ENCODE measurements around the gene ZC2HC1C.

DNA sequence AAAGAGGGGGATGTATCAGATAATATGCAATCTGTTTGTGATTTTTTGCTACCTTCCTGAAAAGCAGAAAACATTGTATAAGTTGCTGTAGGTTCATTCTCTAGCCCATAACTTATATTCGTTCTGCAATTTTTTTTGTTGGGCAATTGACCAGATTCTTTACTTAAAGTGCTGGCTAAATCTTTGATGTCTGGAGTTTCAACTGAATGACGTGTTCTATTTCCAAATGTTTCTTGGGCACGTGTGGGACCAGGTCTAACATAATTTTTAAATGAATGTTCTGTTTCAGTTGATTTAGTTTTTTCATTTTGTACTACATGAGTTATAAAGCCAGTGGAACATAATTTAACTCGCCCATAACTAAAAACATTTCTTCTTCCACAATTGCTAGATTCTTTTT is 21.9 kb upstream of the ZC2HC1C start:
- TF ChIP-seq EZH2 (IDR thresholded peaks at IDR 0.05; ENCODE audit: insufficient read depth, low read length): no peak
- TF ChIP-seq, protein P1, sequence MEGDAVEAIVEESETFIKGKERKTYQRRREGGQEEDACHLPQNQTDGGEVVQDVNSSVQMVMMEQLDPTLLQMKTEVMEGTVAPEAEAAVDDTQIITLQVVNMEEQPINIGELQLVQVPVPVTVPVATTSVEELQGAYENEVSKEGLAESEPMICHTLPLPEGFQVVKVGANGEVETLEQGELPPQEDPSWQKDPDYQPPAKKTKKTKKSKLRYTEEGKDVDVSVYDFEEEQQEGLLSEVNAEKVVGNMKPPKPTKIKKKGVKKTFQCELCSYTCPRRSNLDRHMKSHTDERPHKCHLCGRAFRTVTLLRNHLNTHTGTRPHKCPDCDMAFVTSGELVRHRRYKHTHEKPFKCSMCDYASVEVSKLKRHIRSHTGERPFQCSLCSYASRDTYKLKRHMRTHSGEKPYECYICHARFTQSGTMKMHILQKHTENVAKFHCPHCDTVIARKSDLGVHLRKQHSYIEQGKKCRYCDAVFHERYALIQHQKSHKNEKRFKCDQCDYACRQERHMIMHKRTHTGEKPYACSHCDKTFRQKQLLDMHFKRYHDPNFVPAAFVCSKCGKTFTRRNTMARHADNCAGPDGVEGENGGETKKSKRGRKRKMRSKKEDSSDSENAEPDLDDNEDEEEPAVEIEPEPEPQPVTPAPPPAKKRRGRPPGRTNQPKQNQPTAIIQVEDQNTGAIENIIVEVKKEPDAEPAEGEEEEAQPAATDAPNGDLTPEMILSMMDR (IDR thresholded peaks at IDR 0.05; ENCODE audit: insufficient read depth, low read depth, low read length): no peak

Measured in astrocyte (in vitro differentiated cells and primary cell).